HFFc6 (cell line): ENCODE results near the gene LDLRAD3. TPM values are rescaled to one million over a fixed set of nuclear protein-coding genes. Genes with fewer than 3 reads are reported as not detected.
"Not testable (repeated sequence)": the region's sequence is repeated elsewhere in the genome, so short reads cannot be mapped to it uniquely, and the experiment has no call there.

ENCODE experiments used
- DNase-seq: peaks from one replicate; pipeline ENCODE4 v3.0.0-alpha.2; 2018
- H3K27ac Mint-ChIP-seq: 2 replicates; pipeline ENCODE4 v1.8.0; 2020; ENCODE audit warnings: mild to moderate bottlenecking, mixed read lengths
- H3K27me3 Mint-ChIP-seq: 2 replicates; pipeline ENCODE4 v1.8.0; 2021; ENCODE audit warnings: mild to moderate bottlenecking, moderate library complexity, mixed read lengths; ENCODE audit not compliant: insufficient read depth
- H3K36me3 Mint-ChIP-seq: 2 replicates; pipeline ENCODE4 v1.8.0; 2021; ENCODE audit warnings: low read depth, mixed read lengths
- H3K4me1 Mint-ChIP-seq: 2 replicates; pipeline ENCODE4 v1.8.0; 2020; ENCODE audit warnings: low read depth, mixed read lengths
- H3K4me3 Mint-ChIP-seq: 2 replicates; pipeline ENCODE4 v1.8.0; 2020; ENCODE audit warnings: mild to moderate bottlenecking, moderate library complexity, mixed read lengths
- H3K9me3 Mint-ChIP-seq: 2 replicates; pipeline ENCODE4 v1.8.0; 2020; ENCODE audit warnings: mild to moderate bottlenecking, mixed read lengths
- CTCF ChIP-seq: fragments of 200-600 bp; sonication (generic); IDR thresholded peaks from 2 replicates; pipeline ENCODE4 v1.5.0; 2021; ENCODE audit warnings: antibody characterized with exemption, mild to moderate bottlenecking
- total RNA-seq, 6 experiments: library from RNA; stranded (reverse); fragmentation: NEBNext Ultra II Directional; extraction: Animal tissue kit (Norgen Biotek cat#: 25700); gene quantifications; 2 replicates in 1 of 6; 3 replicates in 5 of 6; pipeline ENCODE4 v1.2.3, GENCODE V29; 2021

LDLRAD3 gene
- total RNA-seq, 6 experiments from 2014 or later: 5.2 to 6.5 (median 5.6) TPM

GRCh38 chr11:35911616-35912165 is 32.2 kb upstream of the LDLRAD3 start:
- DNase-seq: no peak
- H3K9me3 Mint-ChIP-seq: no peaks in the 10 kb centered on the region
- H3K4me1 Mint-ChIP-seq: peaks cover 9% of the 10 kb centered on the region; the same call in 1 of the 2 replicates
- peaks cover 20% of the 10 kb centered on the region for H3K27me3 Mint-ChIP-seq
- no peak for TF ChIP-seq CTCF
- H3K36me3 Mint-ChIP-seq: no peaks in the 10 kb centered on the region
- H3K4me3 Mint-ChIP-seq: no peak overlapping the region
- no peak overlapping the region for H3K27ac Mint-ChIP-seq

DNA sequence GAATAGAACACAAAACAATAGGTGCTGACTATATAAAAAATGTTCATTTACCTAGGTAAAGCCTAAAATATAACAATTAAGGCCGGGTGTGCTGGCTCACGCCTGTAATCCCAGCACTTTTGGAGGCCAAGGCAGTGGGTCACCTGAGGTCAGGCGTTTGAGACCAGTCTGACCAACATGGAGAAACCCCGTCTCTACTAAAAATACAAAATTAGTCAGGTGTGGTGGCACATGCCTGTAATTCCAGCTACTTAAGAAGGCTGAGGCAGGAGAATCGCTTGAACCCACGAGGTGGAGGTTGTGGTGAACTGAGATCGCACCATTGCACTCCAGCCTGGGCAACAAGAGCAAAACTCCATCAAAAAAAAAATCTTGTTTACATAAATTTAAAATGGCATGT is 31.4 kb upstream of the LDLRAD3 start:
- H3K9me3 Mint-ChIP-seq, H3K27ac Mint-ChIP-seq, H3K36me3 Mint-ChIP-seq, H3K4me3 Mint-ChIP-seq, H3K4me1 Mint-ChIP-seq, DNase-seq: not testable (repeated sequence)
- peaks cover 21% of the 10 kb centered on the region for H3K27me3 Mint-ChIP-seq

DNA sequence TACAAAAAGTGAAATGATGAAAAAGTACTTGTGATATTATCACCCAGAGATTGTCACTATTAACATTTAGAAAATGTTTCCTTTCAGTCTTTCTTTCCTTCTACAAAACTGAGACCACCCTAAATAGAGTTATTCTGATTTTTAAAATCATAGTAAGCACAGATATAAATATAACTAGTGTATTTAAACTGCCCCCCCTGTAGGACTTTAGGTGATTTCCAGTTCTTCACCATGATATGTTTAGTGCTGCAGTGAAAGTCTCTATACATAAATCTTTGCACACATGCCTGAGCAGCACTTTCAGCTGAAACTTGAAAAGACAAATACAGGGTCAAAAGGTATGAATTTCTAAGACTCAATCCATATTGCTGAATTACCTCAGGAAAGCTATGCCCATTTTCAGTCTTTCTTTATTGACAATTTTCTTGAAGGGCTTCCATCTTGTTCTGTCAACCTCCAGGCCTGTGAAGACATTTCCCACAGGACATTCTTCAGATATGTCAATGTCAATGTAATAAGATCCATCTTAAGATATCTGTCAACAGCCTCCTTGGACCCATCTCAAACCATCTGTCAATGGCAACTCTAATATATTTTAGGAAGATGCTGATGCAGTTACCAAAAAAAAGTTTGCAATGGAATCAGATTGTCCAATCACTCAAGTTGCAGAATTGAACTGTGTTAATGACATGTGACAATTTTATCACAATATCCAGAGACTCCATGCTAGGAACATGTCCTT is 30.8 kb upstream of the LDLRAD3 start:
- TF ChIP-seq CTCF: no peak
- H3K4me3 Mint-ChIP-seq: no peak overlapping the region
- peaks cover 26% of the 10 kb centered on the region for H3K27me3 Mint-ChIP-seq
- peaks cover 4% of the 10 kb centered on the region; the same call in 1 of the 2 replicates for H3K4me1 Mint-ChIP-seq
- no peak overlapping the region for H3K27ac Mint-ChIP-seq
- H3K9me3 Mint-ChIP-seq: no peaks in the 10 kb centered on the region
- H3K36me3 Mint-ChIP-seq: no peaks in the 10 kb centered on the region
- DNase-seq: no peak

- no peaks in the 10 kb centered on the region for H3K4me1 Mint-ChIP-seq
- no peak for DNase-seq
- H3K4me3 Mint-ChIP-seq: no peak overlapping the region
- H3K9me3 Mint-ChIP-seq: no peaks in the 10 kb centered on the region
- no peaks in the 10 kb centered on the region for H3K36me3 Mint-ChIP-seq
- no peak overlapping the region for H3K27ac Mint-ChIP-seq
- no peak for TF ChIP-seq CTCF
- peaks cover 25% of the 10 kb centered on the region for H3K27me3 Mint-ChIP-seq
These were observed 29.0 kb upstream of the LDLRAD3 start for GRCh38 chr11:35914816-35915215.

DNA sequence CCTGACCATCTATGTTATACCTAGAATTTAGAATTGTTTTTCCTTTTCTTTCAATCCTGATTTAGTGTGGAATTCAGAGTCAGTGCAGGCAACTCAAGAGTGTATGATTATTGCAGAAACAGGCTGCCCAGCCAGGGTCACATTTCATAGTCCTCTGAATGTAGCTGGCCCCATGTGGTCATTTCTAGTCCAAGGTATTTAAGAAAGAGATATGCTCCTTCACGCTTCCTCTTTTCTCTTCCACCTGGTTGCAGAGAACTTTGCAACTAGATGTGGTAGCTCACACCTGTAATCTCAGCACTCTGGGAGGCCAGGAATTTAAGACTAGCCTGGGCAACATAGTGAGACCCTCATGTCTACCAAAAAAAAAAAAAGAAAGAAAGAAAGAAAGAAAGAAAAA is 27.6 kb upstream of the LDLRAD3 start:
- H3K36me3 Mint-ChIP-seq: no peaks in the 10 kb centered on the region
- no peak for DNase-seq
- H3K27ac Mint-ChIP-seq: no peak overlapping the region
- no peak overlapping the region for H3K4me3 Mint-ChIP-seq
- no peak for TF ChIP-seq CTCF
- H3K9me3 Mint-ChIP-seq: no peaks in the 10 kb centered on the region
- H3K4me1 Mint-ChIP-seq: no peaks in the 10 kb centered on the region
- peaks cover 30% of the 10 kb centered on the region for H3K27me3 Mint-ChIP-seq

DNA sequence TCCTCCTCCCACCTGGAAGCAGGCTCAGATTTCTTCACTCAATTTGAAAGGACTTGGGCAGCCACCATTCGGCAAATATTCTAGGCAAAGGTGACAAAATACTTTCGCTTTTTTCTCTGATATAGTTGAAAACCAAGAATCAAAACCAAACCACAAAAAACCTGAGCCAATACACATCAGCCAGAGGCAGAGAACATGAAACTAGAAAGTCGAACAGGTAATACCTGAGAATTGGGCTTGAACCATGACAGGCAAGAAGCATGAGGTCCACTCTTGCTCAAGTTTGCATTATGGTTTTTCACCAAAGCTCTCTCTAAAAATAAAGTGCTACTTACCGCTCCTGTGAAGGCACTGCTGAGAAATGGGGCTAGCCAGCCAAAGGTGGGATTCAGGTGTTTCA is 26.2 kb upstream of the LDLRAD3 start:
- Mint-ChIP-seq H3K4me1 (no peaks in the 10 kb centered on the region), H3K9me3 (no peaks in the 10 kb centered on the region), H3K27me3 (peaks cover 33% of the 10 kb centered on the region), H3K4me3 (no peak overlapping the region), H3K27ac (no peak overlapping the region), H3K36me3 (no peaks in the 10 kb centered on the region)
- no peak for DNase-seq
- no peak for TF ChIP-seq CTCF
